Epithelial cell of esophagus (primary cell): Measurements from ENCODE around the gene R3HDM2.

Source experiments
- DNase-seq: peaks from one replicate; pipeline ENCODE4 v3.0.0; 2010; ENCODE audit warnings: low read depth
- H3K4me3 ChIP-seq: 2 replicates; pipeline ENCODE4 v1.5.1; 2011; ENCODE audit warnings: mild to moderate bottlenecking, low read length, control low read depth
- CTCF ChIP-seq: IDR thresholded peaks from 2 replicates; pipeline ENCODE4 v1.5.1; 2011; ENCODE audit warnings: low read depth, mild to moderate bottlenecking, low read length, control low read depth, inconsistent platforms; ENCODE audit not compliant: insufficient read depth; ENCODE audit errors: missing control alignments

R3HDM2 gene

GRCh38 chr12:57221169-57221917 lies 209.5 kb downstream of the R3HDM2 start:
- DNase-seq = no peak
- H3K4me3 ChIP-seq = no peak overlapping the region
- no peak for TF ChIP-seq CTCF

GRCh38 chr12:57220770-57221168 lies 210.1 kb downstream of the R3HDM2 start:
- DNase-seq = no peak
- no peak for TF ChIP-seq CTCF
- H3K4me3 ChIP-seq = no peak overlapping the region

- H3K4me3 ChIP-seq = no peak overlapping the region
- TF ChIP-seq CTCF = no peak
- DNase-seq = no peak
Measured at GRCh38 chr12:57219993-57220754, 210.7 kb downstream of the R3HDM2 start.

GRCh38 chr12:57219205-57219992 lies 211.4 kb downstream of the R3HDM2 start:
- no peak for TF ChIP-seq CTCF
- H3K4me3 ChIP-seq = no peak overlapping the region
- DNase-seq = no peak

DNA sequence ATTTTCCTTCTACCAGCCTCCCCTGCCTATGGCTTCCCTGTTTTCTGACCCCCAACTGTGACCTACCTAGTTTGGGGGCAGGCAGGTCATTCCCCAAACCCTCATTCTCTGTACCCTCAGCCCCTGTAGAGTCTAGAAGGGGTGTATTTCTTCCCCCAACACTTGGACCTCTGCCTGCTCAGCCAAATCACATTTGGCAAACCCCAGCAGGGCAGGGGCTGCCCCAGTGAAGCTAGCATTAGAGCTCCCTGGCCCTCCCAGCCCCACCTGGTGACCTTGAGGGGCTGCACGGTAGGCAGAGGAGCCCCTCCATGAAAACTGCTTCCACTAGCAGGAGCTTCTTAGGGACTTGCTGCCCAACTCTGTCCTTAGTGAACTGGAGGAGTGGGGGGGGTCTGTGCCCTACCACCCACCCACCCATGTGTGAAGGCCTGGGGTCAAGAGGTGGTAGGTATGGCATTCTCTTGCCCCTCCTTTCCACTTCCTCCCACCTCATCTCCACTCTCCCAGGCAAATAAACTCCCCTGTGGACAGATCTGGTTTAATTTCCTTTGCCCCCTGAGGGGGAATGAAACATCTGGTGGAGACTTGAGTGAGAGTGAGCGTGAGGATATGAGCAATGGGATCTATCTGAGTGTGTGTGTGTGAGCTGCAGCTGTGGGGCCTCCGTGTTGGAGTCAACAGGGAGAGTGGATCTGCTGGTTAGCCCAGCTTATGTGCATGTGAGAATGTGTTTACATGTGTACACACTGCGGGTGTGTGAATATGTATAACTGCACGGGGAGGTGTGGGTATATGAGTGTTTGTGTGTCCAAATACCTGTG lies 212.6 kb downstream of the R3HDM2 start:
- H3K4me3 ChIP-seq = no peak overlapping the region
- DNase-seq = peak; percentile 59
- no peak for TF ChIP-seq CTCF
